HG02610 (cell line): ENCODE measurements around the gene GADD45A.
"Not testable (repeated sequence)": the region's sequence is repeated elsewhere in the genome, so short reads cannot be mapped to it uniquely, and the experiment has no call there.

Experiments
- ATAC-seq: cut with Tn5 transposase; IDR thresholded peaks from one replicate; pipeline ENCODE4 v1.9.1; 2021; ENCODE audit warnings: mild to moderate bottlenecking, moderate library complexity; ENCODE audit not compliant: unreplicated experiment

GADD45A gene

GRCh38 chr1:67685067-67685557 is at the start of gene GADD45A:
GADD45A (plus strand) TSS chr1:67685201; CDS start chr1:67685495, 294 bp downstream.
- ATAC-seq, result peak; percentile 82

GRCh38 chr1:67636146-67636545 is 48.9 kb upstream of the GADD45A start:
- ATAC-seq, result no peak

- ATAC-seq, result no peak
Measured at GRCh38 chr1:67639361-67639760, 45.6 kb upstream of the GADD45A start.

- no peak for ATAC-seq
Measured at GRCh38 chr1:67642629-67643028, 42.4 kb upstream of the GADD45A start.

- ATAC-seq, result no peak
Measured at GRCh38 chr1:67644566-67644965, 40.4 kb upstream of the GADD45A start.

GRCh38 chr1:67645495-67646144 is 39.4 kb upstream of the GADD45A start:
- no peak for ATAC-seq

GRCh38 chr1:67646145-67647035 is 38.6 kb upstream of the GADD45A start:
- ATAC-seq, result no peak

- no peak for ATAC-seq
Measured at GRCh38 chr1:67647036-67647798, 37.8 kb upstream of the GADD45A start.

- no peak for ATAC-seq
Measured at GRCh38 chr1:67647814-67648358, 37.1 kb upstream of the GADD45A start.

GRCh38 chr1:67648582-67649326 is 36.2 kb upstream of the GADD45A start:
- no peak for ATAC-seq

GRCh38 chr1:67650061-67650460 is 34.9 kb upstream of the GADD45A start:
- no peak for ATAC-seq

GRCh38 chr1:67651031-67651430 is 34.0 kb upstream of the GADD45A start:
- ATAC-seq, result no peak

GRCh38 chr1:67652800-67653199 is 32.2 kb upstream of the GADD45A start:
- peak; percentile 47 for ATAC-seq

- ATAC-seq, result no peak
Measured at GRCh38 chr1:67653304-67653703, 31.7 kb upstream of the GADD45A start.

GRCh38 chr1:67655581-67655980 is 29.4 kb upstream of the GADD45A start:
- ATAC-seq, result no peak

GRCh38 chr1:67657152-67657551 is 27.8 kb upstream of the GADD45A start:
- ATAC-seq, result not testable (repeated sequence)

- no peak for ATAC-seq
Measured at GRCh38 chr1:67659229-67659628, 25.8 kb upstream of the GADD45A start.

- no peak for ATAC-seq
Measured at GRCh38 chr1:67662884-67663283, 22.1 kb upstream of the GADD45A start.

GRCh38 chr1:67664048-67664447 is 21.0 kb upstream of the GADD45A start:
- ATAC-seq, result no peak

GRCh38 chr1:67665307-67665706 is 19.7 kb upstream of the GADD45A start:
- ATAC-seq, result not testable (repeated sequence)
